ENCODE results near the gene ZNF827.

Gene ZNF827

GRCh38 chr4:145881989-145882388 lies 56.6 kb downstream of the ZNF827 start:
- no peak for TF ChIP-seq CTCF (IDR thresholded peaks at IDR 0.05; ENCODE audit: control extremely low read depth, extremely low read depth, low read depth, missing control alignments)
- DNase-seq (ENCODE audit: extremely low spot score) = no peak
- ChIA-PET CTCF (interaction anchor here (1.0 to 2.9 kb wide), 5 partner anchors 8 to 29 kb away, joined by 3 to 14 read pairs (median 4); no protein-coding TSS in a partner anchor), POLR2A (no interaction called here)

GRCh38 chr4:145881576-145881975 lies 57.0 kb downstream of the ZNF827 start:
- POLR2A ChIA-PET = no interaction called here

GRCh38 chr4:145880355-145880960 lies 58.2 kb downstream of the ZNF827 start:
- CTCF ChIA-PET = interaction anchor here (0.8 kb wide), 1 partner anchor 31 kb away, joined by 3 read pairs; no protein-coding TSS in a partner anchor
- no peak for TF ChIP-seq CTCF (IDR thresholded peaks at IDR 0.05; ENCODE audit: control extremely low read depth, extremely low read depth, low read depth, missing control alignments)
- no peak for DNase-seq (ENCODE audit: extremely low spot score)
- POLR2A ChIA-PET = no interaction called here

More at GRCh38 chr4:145881576-145881975, 57.0 kb downstream of the ZNF827 start:
- DNase-seq (ENCODE audit: extremely low spot score) = no peak
- TF ChIP-seq CTCF (IDR thresholded peaks at IDR 0.05; ENCODE audit: control extremely low read depth, extremely low read depth, low read depth, missing control alignments) = no peak
- CTCF ChIA-PET = interaction anchor here (1.0 to 2.9 kb wide), 4 partner anchors 9 to 21 kb away, joined by 3 to 14 read pairs (median 4); no protein-coding TSS in a partner anchor

GRCh38 chr4:145879598-145879997 lies 59.0 kb downstream of the ZNF827 start:
- CTCF ChIA-PET = interaction anchor here (1.2 to 3.2 kb wide), 4 partner anchors 8 to 15 kb away, joined by 3 to 15 read pairs (median 8); no protein-coding TSS in a partner anchor
- POLR2A ChIA-PET = no interaction called here
- TF ChIP-seq CTCF (IDR thresholded peaks at IDR 0.05; ENCODE audit: control extremely low read depth, extremely low read depth, low read depth, missing control alignments) = no peak
- DNase-seq (ENCODE audit: extremely low spot score) = no peak

- POLR2A ChIA-PET = interaction anchor here (0.6 kb wide), 2 partner anchors 62 to 689 kb away, joined by 3 to 8 read pairs; no protein-coding TSS in a partner anchor
Observed at GRCh38 chr4:145878501-145879435, 59.9 kb downstream of the ZNF827 start.

More at GRCh38 chr4:145878501-145879435, 59.9 kb downstream of the ZNF827 start:
- no peak for TF ChIP-seq CTCF (IDR thresholded peaks at IDR 0.05; ENCODE audit: control extremely low read depth, extremely low read depth, low read depth, missing control alignments)
- CTCF ChIA-PET = interaction anchor here (1.2 to 3.3 kb wide), 5 partner anchors 9 to 16 kb away, joined by 3 to 15 read pairs (median 12); no protein-coding TSS in a partner anchor
- DNase-seq (ENCODE audit: extremely low spot score) = no peak

All from GM10248 (cell line).